Stimulated activated naive CD8-positive, alpha-beta T cell treated with anti-CD3 and anti-CD28 coated beads, Interleukin-15, Interleukin-2, amounts not matched to agents 100 ng/mL and 50 ng/mL, for 24 hours (primary cell): Measurements from ENCODE around the gene ABCA9.
"Not testable (repeated sequence)": the region's sequence is repeated elsewhere in the genome, so short reads cannot be mapped to it uniquely, and the experiment has no call there.

Experiments
- H3K27ac Mint-ChIP-seq: one replicate; pipeline ENCODE4 v1.8.0; 2021; ENCODE audit warnings: mild to moderate bottlenecking, mixed read lengths
- H3K27me3 Mint-ChIP-seq: one replicate; pipeline ENCODE4 v1.8.0; 2021; ENCODE audit warnings: mixed read lengths
- H3K36me3 Mint-ChIP-seq: one replicate; pipeline ENCODE4 v1.8.0; 2021; ENCODE audit warnings: low read depth, mixed read lengths
- H3K4me1 Mint-ChIP-seq: one replicate; pipeline ENCODE4 v1.8.0; 2021; ENCODE audit warnings: low read depth, mixed read lengths
- H3K4me3 Mint-ChIP-seq: one replicate; pipeline ENCODE4 v1.8.0; 2021; ENCODE audit warnings: mild to moderate bottlenecking, mixed read lengths
- H3K9me3 Mint-ChIP-seq: one replicate; pipeline ENCODE4 v1.8.0; 2021; ENCODE audit warnings: mixed read lengths

The ABCA9 gene

DNA sequence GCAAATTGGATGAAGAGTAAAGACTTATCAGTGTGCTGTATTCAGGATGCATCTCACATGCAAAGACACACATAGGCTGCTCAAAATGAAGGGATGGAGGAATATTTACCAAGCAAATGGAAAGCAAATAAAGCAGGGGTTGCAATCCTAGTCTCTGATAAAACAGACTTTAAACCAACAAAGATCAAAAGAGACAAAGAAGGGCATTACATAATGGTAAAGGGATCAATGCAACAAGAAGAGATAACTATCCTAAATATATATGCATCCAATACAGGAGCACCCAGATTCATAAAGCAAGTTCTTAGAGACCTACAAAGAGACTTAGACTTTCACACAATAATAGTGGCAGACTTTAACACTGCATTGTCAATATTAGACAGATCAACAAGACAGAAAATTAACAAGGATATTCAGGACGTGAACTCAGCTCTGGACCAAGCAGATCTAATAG is 12.1 kb upstream of the ABCA9 start:
- H3K27ac Mint-ChIP-seq, H3K4me1 Mint-ChIP-seq, H3K4me3 Mint-ChIP-seq, H3K36me3 Mint-ChIP-seq, H3K27me3 Mint-ChIP-seq: not testable (repeated sequence)
- peaks cover 35% of the 10 kb centered on the region for H3K9me3 Mint-ChIP-seq

DNA sequence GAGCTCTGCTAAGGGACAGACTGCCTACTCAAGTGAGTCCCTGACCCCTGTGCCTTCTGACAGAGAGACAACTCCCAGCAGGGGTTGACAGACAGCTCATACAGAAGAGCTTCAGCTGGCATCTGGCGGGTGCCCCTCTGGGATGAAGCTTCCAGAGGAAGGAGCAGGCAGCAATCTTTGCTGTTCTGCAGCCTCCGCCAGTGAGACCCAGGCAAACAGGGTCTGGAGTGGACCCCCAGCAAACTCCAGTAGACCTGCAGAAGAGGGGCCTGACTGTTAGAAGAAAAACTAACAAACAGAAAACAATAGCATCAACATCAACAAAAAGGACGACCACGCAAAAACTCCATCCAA is 10.5 kb upstream of the ABCA9 start:
- H3K27ac Mint-ChIP-seq, H3K4me3 Mint-ChIP-seq, H3K27me3 Mint-ChIP-seq, H3K36me3 Mint-ChIP-seq: not testable (repeated sequence)
- H3K9me3 Mint-ChIP-seq = peaks cover 25% of the 10 kb centered on the region
- peaks cover 20% of the 10 kb centered on the region for H3K4me1 Mint-ChIP-seq

DNA sequence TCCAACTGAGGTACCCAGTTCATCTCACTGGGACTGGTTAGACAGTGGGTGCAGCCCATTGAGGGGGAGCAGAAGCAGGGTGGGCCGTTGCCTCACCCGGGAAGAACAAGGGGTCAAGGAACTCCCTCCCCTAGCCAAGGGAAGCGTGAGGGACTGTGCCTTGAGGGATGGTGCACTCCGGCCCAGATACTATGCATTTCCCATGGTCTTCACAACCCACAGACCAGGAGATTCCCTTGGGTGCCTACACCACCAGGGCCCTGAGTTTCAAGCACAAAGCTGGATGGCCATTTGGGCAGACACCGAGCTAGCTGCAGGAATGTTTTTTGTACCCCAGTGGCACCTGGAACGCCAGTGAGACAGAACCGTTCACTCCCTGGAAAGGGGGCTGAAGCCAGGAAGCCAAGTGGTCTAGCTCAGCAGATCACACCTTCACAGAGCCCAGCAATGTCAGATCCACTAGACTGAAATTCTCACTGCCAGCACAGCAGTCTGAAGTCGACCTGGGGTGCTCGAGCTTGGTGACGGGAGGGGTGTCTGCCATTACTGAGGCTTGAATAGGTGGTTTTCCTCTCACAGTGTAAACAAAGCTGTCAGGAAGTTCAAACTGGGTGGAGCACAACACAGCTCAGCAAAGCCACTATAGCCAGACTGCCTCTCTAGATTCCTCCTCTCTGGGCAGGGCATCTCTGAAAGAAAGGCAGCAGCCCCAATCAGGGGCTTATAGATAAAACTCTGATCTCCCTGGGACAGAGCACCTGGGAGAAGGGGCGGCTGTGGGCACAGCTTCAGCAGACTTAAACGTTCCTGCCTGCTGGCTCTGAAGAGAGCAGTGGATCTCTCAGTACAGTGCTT is 9.9 kb upstream of the ABCA9 start:
- H3K27ac Mint-ChIP-seq, H3K4me3 Mint-ChIP-seq, H3K27me3 Mint-ChIP-seq, H3K36me3 Mint-ChIP-seq: not testable (repeated sequence)
- peaks cover 25% of the 10 kb centered on the region for H3K9me3 Mint-ChIP-seq
- H3K4me1 Mint-ChIP-seq = peaks cover 26% of the 10 kb centered on the region

DNA sequence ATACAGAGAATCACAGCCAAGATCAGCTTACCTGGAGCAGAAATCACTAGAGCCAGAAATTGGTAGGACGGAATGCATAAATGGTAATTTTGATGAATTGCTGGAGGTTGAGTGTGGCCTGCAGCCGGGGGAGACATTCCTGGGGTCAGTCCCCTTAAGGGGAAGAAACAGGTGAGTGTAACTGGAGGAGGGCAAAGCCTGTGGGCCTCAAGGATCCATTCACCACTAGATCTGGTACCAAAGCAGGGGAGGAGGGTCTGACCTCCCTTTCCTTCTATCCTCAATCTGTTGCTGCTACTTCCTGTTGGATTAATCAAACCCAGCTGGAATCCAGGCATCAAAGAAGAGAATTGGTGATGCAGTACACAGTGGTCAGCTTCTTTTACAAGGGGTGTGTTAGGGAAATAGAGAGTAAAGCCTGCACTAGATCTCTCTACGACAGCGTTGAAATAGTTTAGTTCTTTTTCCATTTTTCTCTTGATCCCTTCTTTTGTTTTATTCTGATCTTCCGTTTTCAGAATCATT is 8.6 kb upstream of the ABCA9 start:
- Mint-ChIP-seq H3K27me3 (no peaks in the 10 kb centered on the region), H3K4me3 (no peak overlapping the region), H3K9me3 (peaks cover 17% of the 10 kb centered on the region), H3K27ac (no peak overlapping the region), H3K4me1 (peaks cover 36% of the 10 kb centered on the region), H3K36me3 (no peaks in the 10 kb centered on the region)

DNA sequence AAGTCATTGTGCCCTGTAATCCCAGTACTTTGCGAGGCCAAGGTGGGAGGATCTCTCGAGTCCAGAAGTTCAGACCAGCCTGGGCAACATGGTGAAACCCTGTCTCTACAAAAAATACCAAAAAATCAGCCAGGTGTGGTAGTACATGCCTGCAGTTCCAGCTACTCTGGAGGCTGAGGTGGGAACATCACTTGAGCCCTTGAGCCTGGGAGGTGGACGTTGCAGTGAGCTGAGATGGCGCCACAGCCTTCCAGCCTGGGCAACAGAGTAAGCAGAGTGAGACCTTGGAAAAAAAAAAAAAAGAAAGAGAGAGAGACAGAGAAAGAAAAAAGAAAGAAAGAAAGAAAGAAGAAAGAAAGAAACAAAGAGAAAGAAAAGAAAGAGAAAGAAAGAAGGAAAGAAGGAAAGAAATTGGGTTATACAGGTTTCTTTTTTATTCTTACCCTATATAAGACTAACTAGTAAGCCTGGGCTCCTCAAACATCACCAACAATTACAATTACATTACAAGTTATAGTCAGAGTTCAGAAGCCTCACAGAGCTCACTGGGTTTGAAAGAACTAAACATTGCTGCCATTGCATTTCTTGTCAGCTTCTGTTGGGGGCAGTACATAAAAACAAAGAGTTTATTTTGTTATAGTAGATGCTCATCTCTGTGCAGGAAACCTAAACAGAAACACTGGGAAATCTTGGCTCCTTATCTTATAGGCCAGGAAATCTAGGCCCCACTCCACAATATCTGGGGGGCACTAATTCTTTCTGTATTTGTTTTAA is 6.7 kb upstream of the ABCA9 start:
- no peak overlapping the region for H3K4me3 Mint-ChIP-seq
- no peaks in the 10 kb centered on the region for H3K27me3 Mint-ChIP-seq
- no peak overlapping the region for H3K27ac Mint-ChIP-seq
- no peaks in the 10 kb centered on the region for H3K36me3 Mint-ChIP-seq
- peaks cover 36% of the 10 kb centered on the region for H3K4me1 Mint-ChIP-seq
- H3K9me3 Mint-ChIP-seq = peaks cover 6% of the 10 kb centered on the region

DNA sequence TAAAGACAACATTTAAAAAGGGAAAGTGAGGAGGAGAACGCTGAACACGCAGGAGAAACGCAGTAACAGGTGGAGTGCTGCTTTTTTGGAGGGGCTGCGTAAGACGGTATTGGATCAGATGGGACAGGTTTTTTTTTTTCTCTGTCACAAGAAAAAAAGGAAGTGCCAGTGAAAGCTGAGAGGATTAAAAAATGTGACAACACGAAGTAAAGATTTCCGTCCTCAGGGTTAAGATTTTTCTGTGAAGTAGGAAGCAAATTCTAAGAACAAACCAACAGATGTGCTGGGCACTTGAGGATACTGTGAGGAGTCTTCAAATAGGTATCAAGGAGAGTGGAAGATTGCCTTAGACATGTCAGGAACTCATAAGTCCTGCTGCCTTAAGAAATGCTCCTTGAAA is 5.8 kb upstream of the ABCA9 start:
- H3K27ac Mint-ChIP-seq = no peak overlapping the region
- H3K9me3 Mint-ChIP-seq = no peaks in the 10 kb centered on the region
- H3K27me3 Mint-ChIP-seq = no peaks in the 10 kb centered on the region
- peaks cover 35% of the 10 kb centered on the region for H3K4me1 Mint-ChIP-seq
- no peaks in the 10 kb centered on the region for H3K36me3 Mint-ChIP-seq
- H3K4me3 Mint-ChIP-seq = peak overlapping the region; percentile 11

DNA sequence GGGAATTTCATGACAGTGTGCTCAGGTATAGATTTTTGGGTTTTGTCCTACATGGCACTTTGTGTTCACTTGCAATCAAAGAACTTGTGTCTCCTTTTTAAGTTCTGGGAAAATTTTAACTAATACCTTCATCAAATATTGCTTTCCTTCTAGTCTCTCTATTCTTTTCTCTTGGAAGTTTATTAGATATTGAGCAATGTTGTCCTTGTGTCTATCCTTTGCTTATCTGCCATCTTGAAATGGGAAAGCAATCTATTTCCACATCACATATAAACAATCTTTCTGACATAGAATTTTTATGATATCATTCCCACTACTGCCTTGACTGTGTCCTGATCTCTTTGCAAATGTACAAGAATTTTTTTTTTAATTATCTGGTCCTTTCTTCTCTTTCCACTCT is 4.4 kb upstream of the ABCA9 start:
- no peak overlapping the region for H3K4me3 Mint-ChIP-seq
- no peak overlapping the region for H3K27ac Mint-ChIP-seq
- no peaks in the 10 kb centered on the region for H3K9me3 Mint-ChIP-seq
- no peaks in the 10 kb centered on the region for H3K36me3 Mint-ChIP-seq
- peaks cover 26% of the 10 kb centered on the region for H3K4me1 Mint-ChIP-seq
- no peaks in the 10 kb centered on the region for H3K27me3 Mint-ChIP-seq

DNA sequence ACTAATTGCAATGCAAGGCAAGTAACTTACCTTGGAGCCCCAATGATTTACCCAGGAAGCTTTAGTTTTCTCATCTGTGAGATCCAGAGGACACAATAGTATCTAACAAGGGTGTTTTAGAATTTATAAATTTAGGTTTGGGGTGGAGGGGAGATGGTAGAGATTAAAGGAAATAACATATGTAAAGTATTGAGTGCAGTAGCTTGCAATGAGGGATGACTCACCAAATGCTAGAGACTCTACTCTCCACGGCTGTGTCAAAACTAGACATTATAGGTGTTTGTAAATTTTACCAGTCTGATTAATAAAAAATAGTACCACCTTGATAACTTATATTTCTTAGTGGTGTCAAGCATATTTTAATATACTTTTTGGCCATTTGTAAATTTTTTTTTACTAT is 3.7 kb upstream of the ABCA9 start:
- Mint-ChIP-seq H3K9me3 (no peaks in the 10 kb centered on the region), H3K4me3 (no peak overlapping the region), H3K4me1 (peaks cover 26% of the 10 kb centered on the region), H3K36me3 (no peaks in the 10 kb centered on the region), H3K27ac (no peak overlapping the region), H3K27me3 (no peaks in the 10 kb centered on the region)

DNA sequence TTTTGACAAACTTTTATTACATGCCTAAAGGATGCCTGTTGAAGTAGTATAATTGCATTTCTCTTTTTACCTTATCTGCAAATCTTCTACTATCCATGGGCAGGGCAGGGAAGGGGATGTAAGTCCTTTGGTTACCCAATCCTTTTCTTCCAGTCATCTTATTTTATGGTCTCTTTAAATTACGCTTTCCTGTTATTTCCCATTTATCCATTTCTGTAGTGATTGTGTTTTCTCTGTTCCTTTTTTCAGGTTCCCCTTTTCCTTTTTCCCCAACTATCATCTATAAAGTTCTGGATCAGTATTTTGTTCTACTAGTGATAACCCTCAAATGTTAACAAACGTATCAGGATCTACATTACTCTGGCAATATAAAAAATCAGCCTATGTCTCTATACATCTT is 3.3 kb upstream of the ABCA9 start:
- no peaks in the 10 kb centered on the region for H3K36me3 Mint-ChIP-seq
- no peak overlapping the region for H3K4me3 Mint-ChIP-seq
- H3K27me3 Mint-ChIP-seq = no peaks in the 10 kb centered on the region
- H3K27ac Mint-ChIP-seq = no peak overlapping the region
- peaks cover 26% of the 10 kb centered on the region for H3K4me1 Mint-ChIP-seq
- H3K9me3 Mint-ChIP-seq = no peaks in the 10 kb centered on the region

DNA sequence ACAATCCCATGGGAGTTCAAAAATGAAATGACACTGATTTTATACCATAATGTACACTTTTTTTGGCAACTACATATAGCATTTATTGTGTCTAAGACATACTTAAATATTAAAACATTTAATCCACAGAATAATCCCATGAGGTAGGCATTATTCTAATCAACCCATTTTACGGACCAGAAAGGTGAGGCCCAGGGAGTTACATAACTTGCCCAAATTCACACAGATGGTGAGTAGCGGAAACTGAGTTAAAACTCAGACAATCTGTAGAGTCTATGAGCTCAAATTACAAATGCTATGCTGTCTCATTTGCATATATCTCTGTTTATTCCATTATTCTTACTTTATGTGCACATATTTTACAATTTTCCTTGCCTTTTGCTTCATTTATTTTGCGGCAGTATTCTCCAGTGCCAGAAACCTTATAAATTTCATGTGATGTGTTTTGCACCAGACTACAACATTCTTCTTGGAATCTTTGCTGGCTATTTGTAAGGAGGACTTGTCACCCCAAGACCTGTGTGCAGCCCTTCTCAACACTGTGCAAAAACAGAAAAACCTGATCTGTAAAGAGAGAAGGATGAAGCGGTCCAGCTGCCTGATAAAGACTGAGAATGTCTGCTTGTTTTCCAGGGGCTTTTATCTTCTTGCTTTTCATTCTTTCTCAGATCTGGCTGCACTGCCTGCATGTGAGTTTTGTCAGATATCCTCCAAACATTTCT is 2.3 kb upstream of the ABCA9 start:
- Mint-ChIP-seq H3K9me3 (peaks cover 2% of the 10 kb centered on the region), H3K4me1 (peaks cover 26% of the 10 kb centered on the region), H3K36me3 (no peaks in the 10 kb centered on the region), H3K27ac (no peak overlapping the region), H3K27me3 (no peaks in the 10 kb centered on the region), H3K4me3 (no peak overlapping the region)

DNA sequence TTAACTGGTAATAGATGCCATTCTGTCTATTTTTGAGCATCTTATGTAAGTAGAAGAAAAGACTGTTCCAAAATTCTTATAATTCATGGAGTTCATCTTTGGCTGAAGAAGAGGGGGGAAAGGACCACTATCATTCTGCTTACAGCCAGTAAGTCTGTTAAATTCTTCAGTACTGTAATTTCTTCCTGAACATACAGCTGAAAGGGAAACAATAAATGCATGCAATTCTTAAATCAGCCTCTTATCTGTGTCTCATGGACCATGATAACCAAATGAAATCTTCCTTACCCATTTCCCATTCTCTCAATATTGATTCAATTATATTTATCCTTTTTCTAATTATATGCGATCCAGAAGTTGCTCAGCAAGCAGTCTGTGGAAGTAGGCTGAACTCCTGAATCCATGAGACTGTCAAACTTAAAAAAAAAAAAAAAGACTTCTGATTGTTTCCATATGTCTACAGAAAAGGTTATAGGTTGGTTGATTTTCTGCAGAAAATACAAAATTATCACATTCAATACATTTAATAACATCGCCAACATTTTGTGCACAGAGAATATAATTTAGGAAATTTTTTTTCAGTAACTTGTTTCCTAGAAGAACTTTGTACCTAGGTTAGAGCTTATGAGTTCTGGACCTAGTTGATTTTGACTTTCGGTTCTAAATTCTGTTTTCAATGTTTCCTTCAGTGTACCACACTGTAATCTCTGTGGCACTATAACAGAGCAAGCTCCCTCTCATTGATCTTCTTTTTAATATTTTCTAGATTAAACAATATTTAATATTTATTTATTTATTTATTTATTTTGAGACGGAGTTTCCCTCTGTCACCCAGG is 1.2 kb upstream of the ABCA9 start:
- Mint-ChIP-seq H3K4me3 (no peak overlapping the region), H3K4me1 (peaks cover 21% of the 10 kb centered on the region), H3K9me3 (peaks cover 9% of the 10 kb centered on the region), H3K27ac (no peak overlapping the region), H3K36me3 (no peaks in the 10 kb centered on the region), H3K27me3 (no peaks in the 10 kb centered on the region)

DNA sequence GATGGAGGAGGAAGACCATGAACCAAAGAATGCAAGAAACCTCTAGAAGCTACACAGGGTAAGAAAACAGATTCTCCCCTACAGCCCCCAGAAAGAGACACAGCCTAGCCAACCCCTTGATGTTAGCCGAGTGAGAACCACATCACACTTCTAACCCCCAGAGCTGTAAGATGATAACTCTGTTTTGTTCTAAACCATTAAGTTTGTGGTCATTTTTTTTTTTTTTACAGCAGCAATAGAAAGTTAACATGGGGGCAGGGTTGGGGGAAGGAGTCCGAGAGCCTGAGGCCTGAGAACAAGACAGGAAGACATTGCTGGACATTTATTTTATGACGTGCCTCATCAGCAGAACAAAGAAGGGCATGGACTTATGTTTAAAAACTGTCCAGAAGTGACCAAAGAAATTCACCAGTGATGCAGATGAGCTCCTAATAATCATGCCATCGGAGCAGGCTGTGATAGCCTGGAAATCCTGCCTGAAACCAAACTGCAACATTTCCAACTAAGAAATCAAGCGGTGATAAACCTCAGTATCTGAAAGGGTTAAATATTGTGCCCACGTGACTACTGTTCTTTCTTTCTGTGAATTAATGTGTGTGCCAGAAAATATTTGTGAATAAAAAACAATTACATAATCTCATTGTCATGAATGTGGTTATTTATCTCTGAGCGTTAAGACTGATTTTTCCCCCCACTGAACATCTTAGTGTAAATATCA is 1.1 kb downstream of the ABCA9 start:
- Mint-ChIP-seq H3K27ac (no peak overlapping the region), H3K27me3 (no peaks in the 10 kb centered on the region), H3K36me3 (no peaks in the 10 kb centered on the region), H3K4me1 (no peaks in the 10 kb centered on the region), H3K4me3 (no peak overlapping the region), H3K9me3 (peaks cover 17% of the 10 kb centered on the region)

DNA sequence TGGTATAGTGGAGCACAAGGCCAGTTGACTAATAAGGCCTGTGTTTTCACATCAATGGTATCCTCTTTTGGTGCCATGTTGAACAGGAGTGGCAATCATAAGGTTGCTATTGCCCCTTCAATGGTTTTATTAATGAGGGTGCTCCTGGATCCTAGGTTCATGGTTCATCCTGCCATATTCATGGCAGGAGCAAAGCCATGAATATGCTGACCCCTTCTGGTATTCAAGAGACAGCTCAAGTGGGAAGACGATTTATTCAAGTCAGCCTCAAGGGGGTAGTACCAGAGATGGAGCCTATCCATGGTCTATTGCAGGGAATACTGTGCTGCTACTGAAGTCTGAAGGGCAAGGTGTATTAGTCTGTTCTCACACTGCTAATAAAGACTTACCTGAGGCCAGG is 2.6 kb downstream of the ABCA9 start:
- Mint-ChIP-seq H3K9me3 (peaks cover 17% of the 10 kb centered on the region), H3K27me3 (no peaks in the 10 kb centered on the region), H3K27ac (no peak overlapping the region), H3K4me3 (no peak overlapping the region), H3K4me1 (no peaks in the 10 kb centered on the region), H3K36me3 (no peaks in the 10 kb centered on the region)

DNA sequence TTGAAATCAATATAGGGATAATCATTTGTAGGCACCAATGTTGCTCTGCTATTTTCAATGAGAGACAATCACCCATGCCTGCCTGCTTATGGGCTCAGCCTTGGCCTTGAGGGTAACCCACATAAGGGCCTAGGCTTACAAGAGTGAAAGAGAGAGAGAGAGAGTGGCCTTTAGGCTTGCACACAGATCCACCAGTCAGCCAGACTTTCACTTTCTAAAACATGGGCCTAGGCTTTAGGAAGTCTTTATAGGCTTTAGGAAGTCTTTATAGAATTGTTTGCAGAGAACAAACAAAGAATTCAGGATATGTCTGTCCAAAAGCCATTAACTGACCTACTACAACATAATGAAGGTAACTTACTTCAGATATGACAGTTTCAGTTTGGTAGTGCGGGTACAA is 3.4 kb downstream of the ABCA9 start:
- Mint-ChIP-seq H3K4me3 (no peak overlapping the region), H3K36me3 (no peaks in the 10 kb centered on the region), H3K27me3 (no peaks in the 10 kb centered on the region), H3K27ac (no peak overlapping the region), H3K9me3 (peaks cover 17% of the 10 kb centered on the region), H3K4me1 (no peaks in the 10 kb centered on the region)
